Measurements from ENCODE around the gene SPIN2A. TPM values are rescaled to one million over a fixed set of nuclear protein-coding genes. Genes with fewer than 3 reads are reported as not detected.
"Not testable (repeated sequence)": the region's sequence is repeated elsewhere in the genome, so short reads cannot be mapped to it uniquely, and the experiment has no call there.

Gene SPIN2A
- 0.13 TPM in 1 of 2 replicates, not detected in the other for total RNA-seq

DNA sequence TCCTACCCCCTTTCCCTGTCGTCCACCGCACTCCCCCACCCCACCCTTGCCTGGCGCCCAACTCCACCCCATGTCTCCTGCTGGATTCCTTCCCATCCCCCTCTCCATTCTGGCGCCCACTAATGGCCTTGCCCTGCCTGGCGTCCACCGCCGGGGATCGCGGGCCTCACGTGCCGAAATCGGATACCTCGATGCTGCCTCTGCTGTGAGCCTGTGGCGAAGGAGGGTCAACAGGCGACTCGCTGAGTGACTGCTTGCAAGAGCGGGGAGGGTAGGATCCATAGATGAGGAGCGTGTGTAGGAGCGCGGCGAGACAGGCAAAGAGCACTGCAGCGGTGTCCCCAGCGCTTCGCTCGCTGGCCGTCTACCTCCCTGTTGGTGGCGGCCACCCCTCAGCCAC lies at the start of gene SPIN2A:
Gene SPIN2A (minus strand): TSS at position 325 of the 400 bp plus-strand sequence. CDS start 800 bp downstream, outside the sequence.
- not testable (repeated sequence) for H3K4me3 ChIP-seq (ENCODE audit: low read depth, low read length); DNase-seq (ENCODE audit: low read depth); H3K36me3 ChIP-seq (ENCODE audit: control insufficient read depth, insufficient read depth, low read length); FAIRE-seq; H3K27me3 ChIP-seq (ENCODE audit: control insufficient read depth, insufficient read depth, low read length)

DNA sequence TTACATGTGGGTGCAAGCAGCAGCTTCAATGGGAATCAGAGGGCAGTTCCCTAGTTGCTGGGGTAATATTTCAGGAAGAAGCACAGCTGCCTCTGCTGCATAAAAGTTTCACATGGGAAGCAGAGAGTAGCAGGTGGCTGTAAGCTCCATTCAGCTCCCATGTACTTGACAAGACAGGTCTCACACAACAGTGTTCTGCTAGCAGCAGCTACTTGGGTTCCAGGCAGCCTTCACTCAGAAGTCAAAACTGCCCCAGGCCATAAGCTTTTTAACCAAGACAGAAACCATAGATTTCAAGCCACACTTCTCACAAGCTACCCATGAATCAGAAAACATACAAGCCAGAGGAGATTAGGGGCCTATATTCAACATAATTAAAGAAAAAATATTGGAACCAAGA lies 41.4 kb upstream of the SPIN2A start:
- FAIRE-seq (no peak), DNase-seq (ENCODE audit: low read depth) (no peak)
- TF ChIP-seq, protein P1, sequence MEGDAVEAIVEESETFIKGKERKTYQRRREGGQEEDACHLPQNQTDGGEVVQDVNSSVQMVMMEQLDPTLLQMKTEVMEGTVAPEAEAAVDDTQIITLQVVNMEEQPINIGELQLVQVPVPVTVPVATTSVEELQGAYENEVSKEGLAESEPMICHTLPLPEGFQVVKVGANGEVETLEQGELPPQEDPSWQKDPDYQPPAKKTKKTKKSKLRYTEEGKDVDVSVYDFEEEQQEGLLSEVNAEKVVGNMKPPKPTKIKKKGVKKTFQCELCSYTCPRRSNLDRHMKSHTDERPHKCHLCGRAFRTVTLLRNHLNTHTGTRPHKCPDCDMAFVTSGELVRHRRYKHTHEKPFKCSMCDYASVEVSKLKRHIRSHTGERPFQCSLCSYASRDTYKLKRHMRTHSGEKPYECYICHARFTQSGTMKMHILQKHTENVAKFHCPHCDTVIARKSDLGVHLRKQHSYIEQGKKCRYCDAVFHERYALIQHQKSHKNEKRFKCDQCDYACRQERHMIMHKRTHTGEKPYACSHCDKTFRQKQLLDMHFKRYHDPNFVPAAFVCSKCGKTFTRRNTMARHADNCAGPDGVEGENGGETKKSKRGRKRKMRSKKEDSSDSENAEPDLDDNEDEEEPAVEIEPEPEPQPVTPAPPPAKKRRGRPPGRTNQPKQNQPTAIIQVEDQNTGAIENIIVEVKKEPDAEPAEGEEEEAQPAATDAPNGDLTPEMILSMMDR (IDR thresholded peaks at IDR 0.05; ENCODE audit: insufficient read depth, low read length, severe bottlenecking) = no peak
- H3K4me3 ChIP-seq (ENCODE audit: low read depth, low read length) = no peak overlapping the region
- no peaks in the 10 kb centered on the region for H3K36me3 ChIP-seq (ENCODE audit: control insufficient read depth, insufficient read depth, low read length)
- H3K27me3 ChIP-seq (ENCODE audit: control insufficient read depth, insufficient read depth, low read length) = no peaks in the 10 kb centered on the region

DNA sequence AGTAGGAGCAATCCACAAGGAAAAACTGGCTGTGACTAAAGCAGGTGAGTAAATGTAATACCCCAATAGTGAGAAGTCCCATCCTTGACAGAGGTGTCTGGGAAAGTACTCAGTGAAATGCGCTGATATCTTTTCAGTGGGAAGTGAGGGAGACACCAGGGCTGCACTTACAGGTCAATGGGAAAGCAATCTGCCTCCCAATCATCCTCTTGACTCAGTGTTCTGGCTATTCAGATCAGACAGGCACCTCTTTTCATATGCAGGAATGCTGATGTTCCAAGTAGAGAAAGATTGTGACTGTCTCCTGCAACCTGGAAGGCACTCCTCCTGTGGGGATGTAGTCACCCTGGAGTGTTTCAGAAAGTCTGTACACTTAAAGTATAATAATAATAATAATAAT lies 39.9 kb upstream of the SPIN2A start:
- TF ChIP-seq, protein P1 (IDR thresholded peaks at IDR 0.05; ENCODE audit: insufficient read depth, low read length, severe bottlenecking) = no peak
- FAIRE-seq = peak; percentile 47
- no peaks in the 10 kb centered on the region for H3K27me3 ChIP-seq (ENCODE audit: control insufficient read depth, insufficient read depth, low read length)

GRCh38 chrX:57172544-57172943 lies 35.3 kb upstream of the SPIN2A start:
- Histone ChIP-seq H3K4me3 (ENCODE audit: low read depth, low read length) (no peak overlapping the region), H3K36me3 (ENCODE audit: control insufficient read depth, insufficient read depth, low read length) (no peaks in the 10 kb centered on the region), H3K27me3 (ENCODE audit: control insufficient read depth, insufficient read depth, low read length) (no peaks in the 10 kb centered on the region)
- FAIRE-seq = no peak
- TF ChIP-seq, protein P1 (IDR thresholded peaks at IDR 0.05; ENCODE audit: insufficient read depth, low read length, severe bottlenecking) = no peak
- no peak for DNase-seq (ENCODE audit: low read depth)

More for the DNA sequence above, 39.9 kb upstream of the SPIN2A start:
- Histone ChIP-seq H3K36me3 (ENCODE audit: control insufficient read depth, insufficient read depth, low read length) (no peaks in the 10 kb centered on the region), H3K4me3 (ENCODE audit: low read depth, low read length) (no peak overlapping the region)
- no peak for DNase-seq (ENCODE audit: low read depth)

DNA sequence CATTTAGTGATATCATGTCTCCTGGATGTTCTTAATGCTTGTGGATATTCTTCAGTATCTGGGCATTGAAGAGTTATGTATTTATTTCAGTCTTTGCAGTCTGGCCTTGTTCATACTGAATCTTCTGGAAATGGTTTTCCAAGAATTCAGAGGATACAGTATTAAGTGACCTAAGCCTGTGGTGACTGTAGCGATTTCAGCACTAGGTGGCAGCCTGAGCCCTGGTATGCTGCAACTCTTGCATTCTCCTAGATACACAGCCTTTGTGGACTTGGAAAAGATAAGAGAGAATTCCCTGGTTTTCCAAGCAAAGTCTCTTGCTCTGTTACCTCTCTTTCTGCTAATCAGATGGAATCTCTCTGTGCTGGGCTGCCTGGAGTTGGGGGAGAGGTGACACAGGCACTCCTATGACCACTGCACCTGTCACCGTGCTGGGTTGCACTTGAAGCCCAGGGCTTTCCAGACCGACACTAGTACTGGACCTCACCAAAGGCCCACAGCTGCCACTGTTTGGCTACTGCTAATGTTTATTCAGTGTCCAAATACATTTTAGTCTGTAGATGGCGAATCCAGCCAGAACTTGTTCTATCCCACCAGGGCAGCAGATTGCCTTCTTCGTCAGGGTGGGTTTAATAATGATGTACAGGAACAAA lies 19.3 kb upstream of the SPIN2A start:
- DNase-seq (ENCODE audit: low read depth) (peak; percentile 34), FAIRE-seq (no peak)
- H3K36me3 ChIP-seq (ENCODE audit: control insufficient read depth, insufficient read depth, low read length) = no peaks in the 10 kb centered on the region
- TF ChIP-seq, protein P1 (IDR thresholded peaks at IDR 0.05; ENCODE audit: insufficient read depth, low read length, severe bottlenecking) = peak; percentile 61
- no peaks in the 10 kb centered on the region for H3K27me3 ChIP-seq (ENCODE audit: control insufficient read depth, insufficient read depth, low read length)
- no peak overlapping the region for H3K4me3 ChIP-seq (ENCODE audit: low read depth, low read length)

- no peaks in the 10 kb centered on the region for H3K27me3 ChIP-seq (ENCODE audit: control insufficient read depth, insufficient read depth, low read length)
These were observed 18.0 kb upstream of the SPIN2A start for GRCh38 chrX:57155171-57155570.

DNA sequence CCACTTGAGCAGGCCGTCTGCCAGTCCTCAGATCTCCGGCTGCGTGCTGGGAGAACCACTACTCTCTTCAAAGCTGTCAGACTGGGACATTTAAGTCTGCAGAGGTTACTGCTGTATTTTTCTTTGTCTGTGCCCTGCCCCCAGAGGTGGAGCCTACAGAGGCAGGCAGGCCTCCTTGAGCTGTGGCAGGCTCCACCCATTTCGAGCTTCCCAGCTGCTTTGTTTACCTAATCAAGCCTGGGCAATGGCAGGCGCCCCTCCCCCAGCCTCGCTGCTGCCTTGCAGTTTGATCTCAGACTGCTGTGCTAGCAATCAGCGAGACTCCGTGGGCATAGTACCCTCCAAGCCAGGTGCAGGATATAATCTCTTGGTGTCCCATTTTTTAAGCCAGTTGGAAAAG lies 15.0 kb upstream of the SPIN2A start:
- H3K27me3 ChIP-seq (ENCODE audit: control insufficient read depth, insufficient read depth, low read length); DNase-seq (ENCODE audit: low read depth); H3K4me3 ChIP-seq (ENCODE audit: low read depth, low read length); H3K36me3 ChIP-seq (ENCODE audit: control insufficient read depth, insufficient read depth, low read length); FAIRE-seq: not testable (repeated sequence)

More at GRCh38 chrX:57155171-57155570, 18.0 kb upstream of the SPIN2A start:
- Histone ChIP-seq H3K4me3 (ENCODE audit: low read depth, low read length) (no peak overlapping the region), H3K36me3 (ENCODE audit: control insufficient read depth, insufficient read depth, low read length) (no peaks in the 10 kb centered on the region)
- DNase-seq (ENCODE audit: low read depth) (no peak), FAIRE-seq (no peak)
- TF ChIP-seq, protein P1 (IDR thresholded peaks at IDR 0.05; ENCODE audit: insufficient read depth, low read length, severe bottlenecking) = no peak
